ENCODE data around the gene ZBTB16. TPM values are rescaled to one million over a fixed set of nuclear protein-coding genes. Genes with fewer than 3 reads are reported as not detected.

ZBTB16 gene
- total and polyA plus RNA-seq, 9 donors = 12.7 to 160 (median 68.7) TPM

DNA sequence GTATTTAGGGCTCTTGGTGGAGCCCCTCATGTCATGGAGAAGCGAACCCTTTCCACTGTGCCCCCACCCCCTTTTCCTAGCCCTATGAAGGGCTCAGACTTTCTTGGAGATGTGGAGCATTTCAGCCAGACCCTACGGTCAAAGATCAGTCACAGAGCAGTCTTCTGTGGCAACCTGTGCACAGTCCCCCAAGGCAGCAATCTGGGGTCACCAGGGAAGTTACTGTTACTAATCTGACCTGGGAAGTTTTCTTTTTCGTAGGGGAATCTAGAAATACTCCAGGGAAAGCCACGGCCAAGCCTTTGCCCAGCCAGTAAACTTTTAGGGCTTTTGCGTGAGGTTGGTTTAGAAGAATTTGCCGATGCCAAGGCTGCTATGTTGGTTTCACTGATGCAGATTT lies 50.6 kb downstream of the ZBTB16 start:
- no peaks in the 10 kb centered on the region for H3K27me3 ChIP-seq
- WGBS, 3 donors = 90 to 96% (median 94%) methylated on average over 6 of the region's 6 CpGs
- H3K4me3 ChIP-seq = no peak overlapping the region
- no peaks in the 10 kb centered on the region for H3K9me3 ChIP-seq
- peak in 1 of 5 donors; percentile 28 for DNase-seq
- peak overlapping the region in 1 of 2 donors; percentile 73 for H3K27ac ChIP-seq
- TF ChIP-seq EP300 (IDR thresholded peaks at IDR 0.05) = no peak
- TF ChIP-seq POLR2A (IDR thresholded peaks at IDR 0.05) = no peak
- TF ChIP-seq, protein P1, sequence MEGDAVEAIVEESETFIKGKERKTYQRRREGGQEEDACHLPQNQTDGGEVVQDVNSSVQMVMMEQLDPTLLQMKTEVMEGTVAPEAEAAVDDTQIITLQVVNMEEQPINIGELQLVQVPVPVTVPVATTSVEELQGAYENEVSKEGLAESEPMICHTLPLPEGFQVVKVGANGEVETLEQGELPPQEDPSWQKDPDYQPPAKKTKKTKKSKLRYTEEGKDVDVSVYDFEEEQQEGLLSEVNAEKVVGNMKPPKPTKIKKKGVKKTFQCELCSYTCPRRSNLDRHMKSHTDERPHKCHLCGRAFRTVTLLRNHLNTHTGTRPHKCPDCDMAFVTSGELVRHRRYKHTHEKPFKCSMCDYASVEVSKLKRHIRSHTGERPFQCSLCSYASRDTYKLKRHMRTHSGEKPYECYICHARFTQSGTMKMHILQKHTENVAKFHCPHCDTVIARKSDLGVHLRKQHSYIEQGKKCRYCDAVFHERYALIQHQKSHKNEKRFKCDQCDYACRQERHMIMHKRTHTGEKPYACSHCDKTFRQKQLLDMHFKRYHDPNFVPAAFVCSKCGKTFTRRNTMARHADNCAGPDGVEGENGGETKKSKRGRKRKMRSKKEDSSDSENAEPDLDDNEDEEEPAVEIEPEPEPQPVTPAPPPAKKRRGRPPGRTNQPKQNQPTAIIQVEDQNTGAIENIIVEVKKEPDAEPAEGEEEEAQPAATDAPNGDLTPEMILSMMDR (IDR thresholded peaks at IDR 0.05) = no peak
- intact Hi-C loops (cut with DNase I) = loop anchor here in 1 of 4 donors (5.0 kb wide), 1 partner anchor 52 kb away; no protein-coding TSS in a partner anchor
- peaks cover 21% of the 10 kb centered on the region for H3K4me1 ChIP-seq (ENCODE audit: insufficient read depth)
- H3K36me3 ChIP-seq = no peaks in the 10 kb centered on the region

DNA sequence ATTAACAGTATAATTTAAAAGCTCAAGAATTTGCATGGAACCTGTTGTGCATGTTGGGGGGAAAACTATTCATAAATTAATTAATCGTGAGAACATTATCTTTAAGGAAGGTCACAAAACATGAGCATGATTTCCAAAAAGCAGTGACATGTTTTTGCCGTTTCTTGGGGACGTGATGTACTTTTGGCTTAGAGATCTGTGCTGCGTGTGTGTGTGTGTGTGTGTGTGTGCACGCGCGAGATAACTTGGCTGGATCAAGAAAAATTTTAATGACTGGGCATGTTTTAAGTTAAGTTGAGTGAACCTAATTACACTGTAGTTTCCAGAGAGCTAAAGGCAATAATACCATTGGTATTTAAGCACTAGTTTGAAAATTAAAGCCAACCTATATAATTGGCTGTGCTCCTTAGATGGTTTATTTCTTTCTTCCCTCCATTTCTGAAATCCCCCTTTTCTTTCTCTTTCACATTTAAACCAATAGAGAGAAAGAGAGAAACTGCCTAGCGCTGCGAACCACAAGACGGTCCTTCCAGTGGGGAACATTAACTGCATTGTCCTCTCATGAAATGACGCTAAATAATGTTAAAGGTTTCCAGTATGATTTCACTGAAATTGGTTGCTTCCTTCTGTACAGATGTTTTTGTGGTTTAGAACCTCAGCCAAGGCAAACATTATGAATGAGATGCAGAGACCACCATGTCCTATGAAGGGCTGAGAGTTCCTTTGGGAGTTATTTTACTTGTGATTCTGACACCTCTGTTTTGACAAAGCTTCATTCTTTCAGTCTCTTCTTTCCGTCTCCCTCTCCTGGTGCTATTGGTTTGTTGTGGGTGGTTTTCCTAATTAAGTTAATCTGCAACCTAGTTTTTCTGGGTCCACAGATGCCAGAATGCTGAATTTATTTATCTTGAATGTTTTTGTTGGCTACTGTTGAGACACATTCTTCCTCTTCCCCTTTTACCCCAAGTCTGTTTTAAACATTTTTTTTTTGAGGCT lies 51.7 kb downstream of the ZBTB16 start:
- 9 to 15% (median 10%) methylated on average over 12 of the region's 12 CpGs for WGBS, 3 donors
- Histone ChIP-seq H3K36me3 (no peaks in the 10 kb centered on the region), H3K9me3 (no peaks in the 10 kb centered on the region), H3K4me3 (no peak overlapping the region), H3K27me3 (no peaks in the 10 kb centered on the region), H3K4me1 (ENCODE audit: insufficient read depth) (peaks cover 26% of the 10 kb centered on the region), H3K27ac (peak overlapping the region; percentile 43 to 80)
- DNase-seq = peak; percentile 63 to 77 (median 71)
- peak; percentile 93 for TF ChIP-seq EP300 (IDR thresholded peaks at IDR 0.05)
- TF ChIP-seq, protein P1 (IDR thresholded peaks at IDR 0.05) = no peak
- intact Hi-C loops (cut with DNase I) = loop anchor here in 1 of 4 donors (5.0 kb wide), 1 partner anchor 51 kb away; no protein-coding TSS in a partner anchor

DNA sequence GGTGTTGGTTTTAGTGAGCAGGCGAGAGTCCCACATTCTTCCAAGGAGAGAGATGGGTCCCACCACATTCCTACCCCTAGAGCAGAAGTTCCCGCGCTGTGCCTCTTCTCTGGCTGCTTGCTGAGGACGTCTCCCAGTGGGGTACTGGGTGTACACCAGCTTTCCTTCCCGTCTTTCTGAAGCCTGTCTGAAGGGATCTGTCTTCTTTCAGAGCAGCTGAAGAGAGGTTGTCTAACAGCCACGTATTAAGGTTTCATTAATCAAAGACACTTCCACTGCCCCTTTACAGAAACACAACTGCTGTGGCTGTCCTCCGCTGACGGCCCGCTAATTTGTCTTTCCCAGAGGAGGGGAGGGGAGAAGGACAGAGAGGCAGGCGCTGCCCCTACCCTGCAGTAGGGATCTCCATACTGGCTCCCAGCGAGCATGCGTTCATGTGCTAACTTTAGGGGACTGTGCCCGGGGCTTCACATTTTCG lies 56.0 kb downstream of the ZBTB16 start:
- DNase-seq = peak in 1 of 5 donors; percentile 31
- WGBS, 3 donors = 87 to 94% (median 91%) methylated on average over 14 of the region's 14 CpGs
- no peaks in the 10 kb centered on the region for H3K36me3 ChIP-seq
- no peaks in the 10 kb centered on the region for H3K9me3 ChIP-seq
- H3K4me3 ChIP-seq = no peak overlapping the region
- TF ChIP-seq, protein P1 (IDR thresholded peaks at IDR 0.05) = no peak
- TF ChIP-seq POLR2A (IDR thresholded peaks at IDR 0.05) = no peak
- TF ChIP-seq EP300 (IDR thresholded peaks at IDR 0.05) = no peak
- no peak overlapping the region for H3K27ac ChIP-seq
- H3K4me1 ChIP-seq (ENCODE audit: insufficient read depth) = peaks cover 15% of the 10 kb centered on the region
- no peaks in the 10 kb centered on the region for H3K27me3 ChIP-seq
- intact Hi-C loops (cut with DNase I) = no loop called here

DNA sequence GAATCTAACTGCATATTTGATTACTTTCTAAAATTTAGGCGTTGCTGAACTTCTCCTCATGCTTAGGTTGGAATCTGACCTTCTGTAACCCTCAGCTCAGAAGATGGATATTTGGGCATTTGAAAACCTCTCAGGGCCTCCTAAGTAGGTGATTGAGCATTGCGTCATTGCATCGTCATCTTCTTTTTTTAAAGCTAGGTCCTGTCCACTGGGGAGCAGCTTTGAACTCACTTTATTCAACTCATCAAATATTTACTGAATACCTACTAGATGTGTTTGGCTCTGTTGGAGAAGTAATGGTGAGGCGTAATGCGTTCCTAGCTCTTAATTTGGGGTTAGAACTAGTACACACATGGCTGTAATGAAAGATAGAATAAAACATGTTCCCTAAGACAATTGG lies 56.8 kb downstream of the ZBTB16 start:
- no peak overlapping the region for H3K4me3 ChIP-seq
- no peaks in the 10 kb centered on the region for H3K9me3 ChIP-seq
- no peaks in the 10 kb centered on the region for H3K27me3 ChIP-seq
- no peak for DNase-seq
- intact Hi-C loops (cut with DNase I) = no loop called here
- no peak overlapping the region for H3K27ac ChIP-seq
- H3K36me3 ChIP-seq = no peaks in the 10 kb centered on the region
- 96 to 99% (median 98%) methylated on average over 5 of the region's 5 CpGs for WGBS, 3 donors
- H3K4me1 ChIP-seq (ENCODE audit: insufficient read depth) = peaks cover 17% of the 10 kb centered on the region
- no peak for TF ChIP-seq EP300 (IDR thresholded peaks at IDR 0.05)
- TF ChIP-seq, protein P1 (IDR thresholded peaks at IDR 0.05) = no peak
- no peak for TF ChIP-seq POLR2A (IDR thresholded peaks at IDR 0.05)

All from ovary (tissue), 9 donors.